DOHH2 (cell line): Measurements from ENCODE around the gene ABI3BP.

Source experiments
- H3F3A ChIP-seq: fragments of 200-600 bp; sonication (generic), shearing (Covaris generic); 2 replicates; pipeline ENCODE4 v1.6.0; 2016; ENCODE audit warnings: antibody characterized with exemption, mild to moderate bottlenecking; ENCODE audit not compliant: control insufficient read depth, insufficient read depth
- H3K27ac ChIP-seq: fragments of 200-600 bp; sonication (generic); 2 replicates; pipeline ENCODE4 v1.5.1; 2014; ENCODE audit warnings: low read depth, mild to moderate bottlenecking, low read length, moderate library complexity
- H3K27me3 ChIP-seq: fragments of 200-600 bp; sonication (generic); 2 replicates; pipeline ENCODE4 v1.6.1; 2014; ENCODE audit warnings: mild to moderate bottlenecking, low read length, mixed read lengths; ENCODE audit not compliant: control insufficient read depth
- H3K36me3 ChIP-seq: fragments of 200-600 bp; sonication (generic); 2 replicates; pipeline ENCODE4 v1.6.1; 2014; ENCODE audit warnings: mild to moderate bottlenecking, low read length, moderate library complexity, mixed read lengths; ENCODE audit not compliant: control insufficient read depth
- H3K4me1 ChIP-seq: fragments of 200-600 bp; sonication (generic); 2 replicates; pipeline ENCODE4 v1.6.1; 2014; ENCODE audit warnings: mild to moderate bottlenecking, low read length, mixed read lengths; ENCODE audit not compliant: control insufficient read depth
- H3K4me2 ChIP-seq: fragments of 200-600 bp; sonication (generic); 2 replicates; pipeline ENCODE4 v1.6.0; 2014; ENCODE audit warnings: mild to moderate bottlenecking, low read length, moderate library complexity
- H3K4me3 ChIP-seq: fragments of 200-600 bp; sonication (generic); 2 replicates; pipeline ENCODE4 v1.5.1; 2014; ENCODE audit warnings: mild to moderate bottlenecking, low read length, mixed read lengths
- H3K79me2 ChIP-seq: fragments of 200-600 bp; sonication (generic); 2 replicates; pipeline ENCODE4 v1.6.1; 2014; ENCODE audit warnings: mild to moderate bottlenecking, low read length, mixed read lengths; ENCODE audit not compliant: control insufficient read depth
- H3K9me2 ChIP-seq: fragments of 200-600 bp; sonication (generic); replicated peaks from 2 replicates; pipeline ENCODE4 v1.6.1; 2014; ENCODE audit warnings: mild to moderate bottlenecking, low read length, mixed read lengths; ENCODE audit not compliant: control insufficient read depth
- H3K9me3 ChIP-seq: fragments of 200-600 bp; sonication (generic); 2 replicates; pipeline ENCODE4 v1.6.1; 2014; ENCODE audit warnings: antibody characterized with exemption, low read length, mixed read lengths; ENCODE audit not compliant: control insufficient read depth, insufficient read depth
- H4K20me1 ChIP-seq: fragments of 200-600 bp; sonication (generic); 2 replicates; pipeline ENCODE4 v1.6.0; 2014; ENCODE audit warnings: low read depth, mild to moderate bottlenecking, antibody characterized with exemption, low read length, moderate library complexity; ENCODE audit not compliant: control insufficient read depth, insufficient read depth
- CTCF ChIP-seq: fragments of 200-600 bp; sonication (generic); IDR thresholded peaks from one replicate; pipeline ENCODE4 v1.5.1; 2014; ENCODE audit warnings: antibody characterized with exemption, mild to moderate bottlenecking, low read depth, low read length; ENCODE audit not compliant: poor library complexity, severe bottlenecking
- EZH2phosphoT487 ChIP-seq: fragments of 200-600 bp; sonication (generic); IDR thresholded peaks from 2 replicates; pipeline ENCODE4 v1.6.1; 2017; ENCODE audit warnings: borderline replicate concordance, mild to moderate bottlenecking, antibody characterized with exemption, low read length, moderate library complexity, mixed read lengths

Gene ABI3BP

DNA sequence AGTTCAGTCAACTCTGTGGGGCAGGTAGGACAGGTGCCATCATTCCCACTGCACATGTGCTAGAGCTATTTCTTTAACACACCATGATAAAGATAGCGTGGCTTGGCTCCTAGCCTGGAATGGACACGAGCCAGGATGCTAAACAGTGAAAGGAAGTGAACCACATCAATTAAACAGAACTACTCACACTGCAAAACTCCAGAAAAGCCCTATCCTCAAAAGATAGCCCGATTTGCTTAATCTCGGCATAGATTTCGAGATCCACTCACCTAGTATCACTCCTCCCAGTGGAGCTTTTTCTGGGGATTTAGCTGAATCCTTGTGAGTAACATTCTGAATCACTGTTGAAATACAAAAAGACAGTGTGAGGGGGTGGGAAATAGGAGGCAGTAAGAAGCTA lies 118.0 kb downstream of the ABI3BP start:
- no peak overlapping the region for H3K27ac ChIP-seq

GRCh38 chr3:100873611-100874010 lies 119.6 kb downstream of the ABI3BP start:
- H3K9me2 ChIP-seq, result no peaks in the 10 kb centered on the region
- TF ChIP-seq EZH2phosphoT487 (no peak), CTCF (no peak)
- H3K36me3 ChIP-seq, result no peaks in the 10 kb centered on the region
- H3K4me3 ChIP-seq, result no peak overlapping the region
- H3K79me2 ChIP-seq, result no peaks in the 10 kb centered on the region
- no peaks in the 10 kb centered on the region for H3K4me1 ChIP-seq
- no peaks in the 10 kb centered on the region for H3F3A ChIP-seq
- 0 out of 2 replicates have a peak, but pooled peaks cover 3% of the 10 kb centered on the region for H3K27me3 ChIP-seq
- no peak overlapping the region for H3K4me2 ChIP-seq
- no peaks in the 10 kb centered on the region for H4K20me1 ChIP-seq
- no peaks in the 10 kb centered on the region for H3K9me3 ChIP-seq
- H3K27ac ChIP-seq, result no peak overlapping the region

More for the DNA sequence above, 118.0 kb downstream of the ABI3BP start:
- H3K9me2 ChIP-seq, result no peaks in the 10 kb centered on the region
- H3K4me2 ChIP-seq, result no peak overlapping the region
- 0 out of 2 replicates have a peak, but pooled peaks cover 3% of the 10 kb centered on the region for H3K27me3 ChIP-seq
- no peaks in the 10 kb centered on the region for H4K20me1 ChIP-seq
- no peaks in the 10 kb centered on the region for H3F3A ChIP-seq
- H3K4me1 ChIP-seq, result no peaks in the 10 kb centered on the region
- no peaks in the 10 kb centered on the region for H3K36me3 ChIP-seq
- no peaks in the 10 kb centered on the region for H3K79me2 ChIP-seq
- H3K4me3 ChIP-seq, result no peak overlapping the region
- TF ChIP-seq CTCF, result no peak
- TF ChIP-seq EZH2phosphoT487, result no peak
- H3K9me3 ChIP-seq, result no peaks in the 10 kb centered on the region

- H3F3A ChIP-seq, result no peaks in the 10 kb centered on the region
- no peak overlapping the region for H3K27ac ChIP-seq
- no peaks in the 10 kb centered on the region for H3K9me3 ChIP-seq
- no peak overlapping the region for H3K4me3 ChIP-seq
- TF ChIP-seq EZH2phosphoT487 (no peak), CTCF (no peak)
- H3K9me2 ChIP-seq, result no peaks in the 10 kb centered on the region
- no peaks in the 10 kb centered on the region for H3K36me3 ChIP-seq
- no peak overlapping the region for H3K4me2 ChIP-seq
- no peaks in the 10 kb centered on the region for H4K20me1 ChIP-seq
- no peaks in the 10 kb centered on the region for H3K4me1 ChIP-seq
- H3K27me3 ChIP-seq, result 0 out of 2 replicates have a peak, but pooled peaks cover 3% of the 10 kb centered on the region
- H3K79me2 ChIP-seq, result no peaks in the 10 kb centered on the region
Observed at GRCh38 chr3:100871306-100871705, 121.9 kb downstream of the ABI3BP start.
